ENCODE data around the gene ATG3.
"Not testable (repeated sequence)": the region's sequence is repeated elsewhere in the genome, so short reads cannot be mapped to it uniquely, and the experiment has no call there.

ATG3 gene

GRCh38 chr3:112561734-112562529 lies at the start of gene ATG3, which contains the start of gene SLC35A5:
Gene ATG3 (minus strand): TSS chr3:112561962. CDS start chr3:112561528, 434 bp downstream.
Gene SLC35A5 (plus strand): TSS chr3:112562045. CDS start chr3:112563404, 1,359 bp downstream.
- DNase-seq (ENCODE audit: low read depth), result peak; percentile 99

GRCh38 chr3:112610121-112610520 lies 48.4 kb upstream of the ATG3 start:
- no peak for DNase-seq (ENCODE audit: low read depth)

GRCh38 chr3:112607863-112608262 lies 46.1 kb upstream of the ATG3 start:
- no peak for DNase-seq (ENCODE audit: low read depth)

- no peak for DNase-seq (ENCODE audit: low read depth)
Observed at GRCh38 chr3:112606098-112606497, 44.3 kb upstream of the ATG3 start.

GRCh38 chr3:112605285-112605684 lies 43.5 kb upstream of the ATG3 start:
- no peak for DNase-seq (ENCODE audit: low read depth)

- DNase-seq (ENCODE audit: low read depth), result no peak
Observed at GRCh38 chr3:112604536-112604935, 42.8 kb upstream of the ATG3 start.

GRCh38 chr3:112602217-112602838 lies 40.6 kb upstream of the ATG3 start:
- no peak for DNase-seq (ENCODE audit: low read depth)

- DNase-seq (ENCODE audit: low read depth), result no peak
Observed at GRCh38 chr3:112598731-112599130, 37.0 kb upstream of the ATG3 start.

GRCh38 chr3:112597945-112598344 lies 36.2 kb upstream of the ATG3 start:
- DNase-seq (ENCODE audit: low read depth), result no peak

GRCh38 chr3:112594856-112595255 lies 33.1 kb upstream of the ATG3 start:
- DNase-seq (ENCODE audit: low read depth), result no peak

- DNase-seq (ENCODE audit: low read depth), result no peak
Observed at GRCh38 chr3:112593258-112593657, 31.5 kb upstream of the ATG3 start.

GRCh38 chr3:112587336-112587735 lies 25.6 kb upstream of the ATG3 start:
- no peak for DNase-seq (ENCODE audit: low read depth)

GRCh38 chr3:112585782-112586181 lies 24.0 kb upstream of the ATG3 start:
- DNase-seq (ENCODE audit: low read depth), result no peak

- no peak for DNase-seq (ENCODE audit: low read depth)
Observed at GRCh38 chr3:112583105-112583504, 21.3 kb upstream of the ATG3 start.

GRCh38 chr3:112582244-112582874 lies 20.6 kb upstream of the ATG3 start:
- no peak for DNase-seq (ENCODE audit: low read depth)

GRCh38 chr3:112579697-112580096 lies 17.9 kb upstream of the ATG3 start:
- DNase-seq (ENCODE audit: low read depth), result no peak

GRCh38 chr3:112579232-112579631 lies 17.5 kb upstream of the ATG3 start:
- no peak for DNase-seq (ENCODE audit: low read depth)

GRCh38 chr3:112572701-112573100 lies 10.9 kb upstream of the ATG3 start:
- DNase-seq (ENCODE audit: low read depth), result no peak

GRCh38 chr3:112569265-112569664 lies 7.5 kb upstream of the ATG3 start:
- DNase-seq (ENCODE audit: low read depth), result no peak

GRCh38 chr3:112568642-112569041 lies 6.9 kb upstream of the ATG3 start:
- no peak for DNase-seq (ENCODE audit: low read depth)

GRCh38 chr3:112564940-112565305 lies 3.2 kb upstream of the ATG3 start:
- DNase-seq (ENCODE audit: low read depth), result no peak

GRCh38 chr3:112564247-112564939 lies 2.6 kb upstream of the ATG3 start:
- DNase-seq (ENCODE audit: low read depth), result not testable (repeated sequence)

- DNase-seq (ENCODE audit: low read depth), result peak; percentile 74
Observed at GRCh38 chr3:112561484-112561733, 353 bp downstream of the ATG3 start.

Measured in stimulated activated CD8-positive, alpha-beta memory T cell treated with anti-CD3 and anti-CD28 coated beads, Interleukin-4, amount 100 ng/mL, for 24 hours (primary cell).